NK-92 treated with Interleukin-12 subunit alpha and Interleukin-12 subunit beta, amount 100 ng/mL, for 24 hours (cell line): ENCODE data around the gene VPS26B.
"Not testable (repeated sequence)": the region's sequence is repeated elsewhere in the genome, so short reads cannot be mapped to it uniquely, and the experiment has no call there.

Experiments used
- DNase-seq: peaks from one replicate; lab custom pipeline; 2025; lab: John Stamatoyannopoulos, UW

The VPS26B gene

DNA sequence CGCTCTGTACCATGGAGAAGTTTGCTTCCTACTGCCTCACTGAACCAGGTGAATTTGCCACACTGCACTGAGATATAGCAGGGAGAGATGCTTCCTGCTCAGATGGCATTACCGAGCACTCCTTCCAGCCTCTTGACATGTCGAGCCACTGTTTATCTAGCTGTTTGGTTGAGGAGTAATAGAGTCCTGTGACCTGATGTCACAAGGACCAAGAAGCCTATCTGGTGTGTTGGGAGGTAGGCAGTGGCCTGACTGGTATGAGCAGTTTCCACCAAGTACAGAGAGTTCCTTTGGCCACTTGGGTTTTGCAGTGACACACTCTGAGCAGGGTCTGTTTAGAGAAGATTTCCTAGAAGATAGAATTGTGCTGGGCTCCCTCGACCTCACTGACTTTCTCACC is 34.1 kb downstream of the VPS26B start:
- DNase-seq = no peak

DNA sequence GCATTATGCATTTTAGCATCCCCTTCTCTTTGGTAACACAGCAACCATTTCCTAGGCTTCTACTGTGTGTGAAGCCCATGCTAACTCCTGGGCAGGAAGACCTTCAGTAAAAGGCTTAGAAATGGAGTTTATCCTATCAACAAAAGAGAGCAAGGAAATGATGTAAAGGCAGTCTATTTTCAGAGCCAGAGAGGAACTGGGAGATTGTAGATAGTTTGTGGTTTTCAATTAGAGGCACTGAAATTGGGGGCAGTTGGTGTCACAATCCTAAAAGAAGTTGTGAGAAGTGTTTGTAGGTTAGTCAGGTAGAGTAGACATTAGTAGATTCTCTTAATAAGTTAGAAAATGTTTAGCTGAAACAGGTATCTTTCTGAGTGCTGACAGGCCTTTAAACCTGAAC is 36.0 kb downstream of the VPS26B start:
- no peak for DNase-seq

DNA sequence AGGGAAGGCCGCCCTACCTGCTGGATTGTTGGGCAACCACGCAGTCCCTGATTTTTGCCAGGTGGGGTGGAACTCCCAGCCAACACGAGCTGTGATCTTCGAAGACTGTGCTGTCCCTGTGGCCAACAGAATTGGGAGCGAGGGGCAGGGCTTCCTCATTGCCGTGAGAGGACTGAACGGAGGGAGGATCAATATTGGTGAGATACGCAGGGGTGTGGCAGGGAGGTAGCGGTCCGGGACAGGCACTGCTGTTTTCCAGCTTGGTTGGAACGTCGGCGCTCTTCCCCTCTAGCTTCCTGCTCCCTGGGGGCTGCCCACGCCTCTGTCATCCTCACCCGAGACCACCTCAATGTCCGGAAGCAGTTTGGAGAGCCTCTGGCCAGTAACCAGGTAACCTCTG is 36.5 kb downstream of the VPS26B start:
- no peak for DNase-seq

DNA sequence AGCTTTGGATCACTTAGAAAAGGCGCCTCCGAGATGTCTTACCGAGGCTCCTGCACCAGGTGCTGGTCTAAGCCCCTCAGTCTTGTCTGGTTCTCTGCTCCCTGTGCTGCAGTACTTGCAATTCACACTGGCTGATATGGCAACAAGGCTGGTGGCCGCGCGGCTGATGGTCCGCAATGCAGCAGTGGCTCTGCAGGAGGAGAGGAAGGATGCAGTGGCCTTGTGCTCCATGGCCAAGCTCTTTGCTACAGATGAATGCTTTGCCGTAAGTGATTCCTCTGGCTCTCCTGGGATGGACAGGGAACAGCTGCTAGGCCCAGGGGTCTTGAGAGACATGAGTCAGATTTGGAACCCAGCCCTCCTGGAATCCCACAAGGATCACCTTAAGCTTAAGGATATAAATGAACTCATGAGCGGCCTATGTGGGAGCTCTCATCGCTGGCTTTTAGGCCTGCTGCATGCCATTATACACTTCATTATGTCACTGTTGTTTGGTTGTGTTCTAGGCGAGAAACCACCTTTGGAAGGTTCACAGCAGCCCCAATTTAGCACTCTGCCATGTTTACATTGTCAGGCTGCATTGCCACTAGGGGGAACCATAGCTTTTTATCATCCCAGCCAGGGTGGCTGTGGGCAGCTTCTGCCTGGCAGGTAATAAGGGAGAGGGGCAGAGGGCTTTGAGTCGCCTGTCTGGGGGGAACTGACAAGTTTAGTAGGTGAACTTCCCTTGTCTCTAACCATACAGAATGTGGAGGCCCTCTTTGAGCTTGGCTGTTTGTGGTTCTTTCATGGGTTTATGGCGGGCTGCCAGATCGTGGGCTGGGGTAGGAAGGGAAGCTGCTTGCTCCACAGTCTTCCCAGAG is 37.4 kb downstream of the VPS26B start:
- DNase-seq = no peak

DNA sequence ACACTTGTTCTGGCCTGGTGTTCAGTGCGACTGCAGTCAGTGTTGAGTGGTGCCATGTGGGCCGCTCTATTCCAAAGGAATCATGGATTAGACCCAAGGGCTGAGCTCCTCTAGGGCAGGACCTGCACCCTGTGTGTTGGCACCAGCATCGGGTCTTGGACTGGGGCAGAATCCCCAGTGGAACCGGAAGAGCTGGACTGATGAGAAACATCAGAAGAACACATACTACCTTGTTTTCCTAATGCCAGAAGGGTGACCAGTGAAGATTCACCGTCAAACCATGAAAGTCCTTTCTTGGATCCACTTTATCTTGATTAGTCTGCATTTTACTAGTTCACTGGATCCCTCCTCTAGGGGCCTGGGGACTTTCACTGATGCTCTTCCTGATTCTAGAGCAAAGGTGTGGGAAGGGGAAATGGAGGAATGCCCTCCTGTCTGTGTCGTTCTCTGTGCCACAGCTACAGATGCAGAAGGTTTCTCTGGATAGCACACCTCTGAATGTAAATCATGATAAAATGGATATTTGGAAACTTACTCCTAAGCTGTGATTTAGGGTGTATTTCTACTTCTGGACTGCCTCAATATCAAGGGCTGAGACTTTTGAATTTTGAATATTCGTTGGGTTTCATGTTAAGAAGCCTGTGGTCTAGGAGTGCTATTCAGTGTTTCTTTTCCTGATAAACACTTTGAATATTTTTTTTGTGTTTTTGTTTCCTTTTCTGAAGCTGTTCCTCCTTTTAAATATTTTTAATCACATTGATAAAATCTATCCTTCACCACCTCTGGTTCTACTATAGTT is 40.7 kb downstream of the VPS26B start:
- DNase-seq = no peak

DNA sequence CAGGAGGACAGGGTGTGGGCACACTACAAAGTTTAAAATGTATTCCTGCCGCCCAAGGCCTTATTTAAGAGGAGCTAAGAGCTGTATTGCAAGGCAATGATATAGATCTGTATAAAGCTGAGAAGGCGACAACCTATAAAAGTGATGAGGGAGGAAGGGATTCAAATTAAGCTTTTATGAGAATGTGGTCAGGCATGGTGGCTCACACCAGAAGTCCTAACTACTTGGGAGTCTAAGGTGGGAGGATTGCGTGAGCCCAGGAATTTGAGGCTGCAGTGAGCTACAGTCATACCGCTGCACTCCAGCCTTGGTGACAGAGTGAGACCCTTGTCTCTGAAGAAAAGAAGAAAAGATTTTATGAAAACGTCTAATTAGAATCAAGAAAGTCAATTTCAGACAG is 42.0 kb downstream of the VPS26B start:
- DNase-seq = no peak

DNA sequence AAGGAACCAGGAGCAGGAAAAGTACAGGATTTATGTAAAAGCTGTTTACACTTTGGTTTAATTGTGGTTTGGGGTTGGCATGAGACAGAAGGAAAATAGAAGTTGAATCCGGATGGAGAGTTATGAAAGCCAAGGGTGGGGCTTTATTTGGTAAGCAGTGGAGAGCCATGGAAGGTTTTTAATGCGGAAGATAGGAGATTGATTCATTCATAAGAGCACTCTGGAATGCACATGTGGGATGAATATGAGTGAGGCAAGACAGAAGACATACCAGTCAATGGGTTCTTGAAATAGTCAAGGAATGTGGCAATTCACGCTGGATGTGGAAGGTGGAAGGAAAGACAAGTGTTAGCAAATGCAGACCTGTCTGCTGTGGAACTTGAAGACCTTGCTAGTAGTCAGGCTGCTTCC is 42.4 kb downstream of the VPS26B start:
- no peak for DNase-seq

DNA sequence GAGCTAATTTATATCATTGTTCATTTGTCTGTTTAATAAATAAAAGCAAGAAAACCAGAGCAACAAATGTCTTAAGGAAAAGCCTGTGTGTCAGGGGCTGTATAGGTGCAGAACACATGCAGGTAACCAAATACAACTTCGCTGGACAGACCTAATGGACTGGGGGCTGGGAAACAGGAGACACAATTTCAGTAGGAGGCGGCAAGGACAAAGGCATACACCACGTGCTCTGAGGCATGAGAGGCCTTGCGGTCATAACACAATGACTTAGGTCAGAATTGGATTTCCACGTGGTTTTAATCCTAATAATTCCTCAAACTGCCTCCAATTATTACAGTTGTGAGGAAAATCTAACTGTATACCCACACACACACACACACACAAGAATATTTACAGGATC is 43.0 kb downstream of the VPS26B start:
- DNase-seq = no peak

DNA sequence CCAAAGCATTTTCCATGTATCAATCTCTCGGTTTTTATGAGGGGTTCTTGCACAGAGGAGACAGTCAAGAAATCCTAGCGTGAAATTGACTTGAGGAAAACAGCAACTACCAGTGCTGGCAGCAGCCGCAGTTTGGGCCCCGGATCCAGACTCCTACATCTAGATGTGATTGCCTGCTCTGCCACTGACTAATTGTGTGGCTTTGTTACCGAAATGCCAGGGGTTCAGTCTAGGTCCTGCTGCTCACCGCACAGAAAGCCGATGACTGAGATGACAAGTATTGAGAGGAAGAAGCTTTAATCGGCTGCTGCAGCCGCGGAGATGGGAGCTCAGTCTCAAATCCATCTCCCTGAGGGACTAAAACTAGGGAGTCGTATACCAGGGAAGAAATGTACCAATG is 43.5 kb downstream of the VPS26B start:
- DNase-seq = no peak

DNA sequence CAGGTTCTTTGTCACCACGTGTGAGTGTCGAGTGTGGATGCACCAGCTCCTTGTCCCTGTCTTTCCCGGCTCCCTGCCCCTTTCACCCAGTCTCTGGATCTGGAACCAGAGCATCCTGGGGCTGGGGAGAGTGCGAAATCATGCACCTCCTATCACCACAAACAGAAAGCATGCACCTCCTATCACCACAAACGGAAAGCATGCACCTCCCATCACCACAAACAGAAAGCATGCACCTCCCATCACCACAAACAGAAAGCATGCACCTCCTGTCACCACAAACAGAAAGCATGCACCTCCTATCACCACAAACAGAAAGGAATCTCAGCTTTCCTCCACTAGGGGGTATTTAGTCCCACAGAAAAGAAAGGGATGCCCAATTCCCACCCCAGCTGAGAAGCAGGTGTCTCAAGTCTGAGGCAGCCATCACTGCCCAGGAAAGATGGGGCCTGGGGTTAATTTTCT is 45.8 kb downstream of the VPS26B start:
- DNase-seq = peak; percentile 24

DNA sequence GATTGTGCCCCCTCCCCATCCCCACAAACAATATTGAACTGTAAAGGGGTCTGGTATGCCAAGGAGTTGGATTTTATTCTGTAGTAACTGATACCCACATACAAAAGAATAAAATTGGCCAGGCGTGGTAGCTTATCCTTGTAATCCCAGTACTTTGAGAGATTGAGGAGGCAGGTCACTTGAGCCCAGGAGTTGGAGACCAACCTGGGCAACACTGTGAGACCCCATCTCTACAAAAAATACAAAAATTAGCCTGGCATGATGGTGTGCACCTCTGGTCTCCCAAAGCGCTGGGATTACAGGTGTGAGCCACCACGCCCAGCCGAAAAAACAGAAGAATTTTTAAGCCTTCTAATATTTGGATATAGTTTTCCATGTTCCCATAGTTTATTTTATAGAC is 47.5 kb downstream of the VPS26B start:
- no peak for DNase-seq

DNA sequence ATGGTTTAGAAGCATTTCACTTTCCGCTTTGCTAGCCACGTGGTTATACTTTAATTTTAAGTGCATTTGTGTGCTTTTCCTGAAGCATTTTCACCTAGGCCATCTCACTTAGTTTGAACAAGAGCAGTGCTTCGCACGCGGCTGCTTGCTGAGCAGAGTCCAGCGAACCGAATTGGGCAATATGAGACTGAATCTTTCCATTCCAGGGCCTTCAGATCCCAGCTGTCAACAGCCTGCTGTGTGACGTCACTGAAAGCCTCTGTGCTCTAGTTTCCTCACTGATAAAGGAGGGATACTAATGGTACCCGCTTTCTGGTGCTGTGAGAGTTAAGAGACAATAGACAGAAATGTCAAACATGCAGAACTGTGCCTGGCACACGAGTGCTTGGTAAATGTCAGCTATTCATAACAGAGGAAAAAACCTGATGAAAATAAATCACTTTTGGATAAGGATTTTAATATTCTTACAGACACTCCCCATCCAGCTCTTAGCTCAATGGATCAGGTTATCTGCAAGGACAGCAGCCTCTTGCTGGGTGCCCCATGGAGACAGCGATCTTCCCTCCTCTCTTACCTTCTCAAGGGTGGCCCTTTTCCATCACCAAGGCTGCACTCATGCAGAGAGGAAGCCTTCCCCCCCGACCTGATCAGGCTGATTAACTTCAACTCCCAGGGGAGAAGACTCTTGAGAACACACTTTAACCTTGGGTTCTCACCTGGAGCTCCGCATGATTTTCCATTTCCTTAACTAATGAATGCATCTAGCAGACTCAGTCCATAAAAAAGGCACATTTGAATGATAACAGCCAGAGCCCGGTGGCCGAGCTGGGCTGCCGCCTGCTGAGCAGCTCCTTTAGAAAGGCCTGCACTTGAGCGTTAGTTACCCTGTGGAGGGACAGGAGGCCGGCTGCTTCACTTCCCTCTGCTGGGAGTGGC is 48.2 kb downstream of the VPS26B start:
- DNase-seq = no peak

DNA sequence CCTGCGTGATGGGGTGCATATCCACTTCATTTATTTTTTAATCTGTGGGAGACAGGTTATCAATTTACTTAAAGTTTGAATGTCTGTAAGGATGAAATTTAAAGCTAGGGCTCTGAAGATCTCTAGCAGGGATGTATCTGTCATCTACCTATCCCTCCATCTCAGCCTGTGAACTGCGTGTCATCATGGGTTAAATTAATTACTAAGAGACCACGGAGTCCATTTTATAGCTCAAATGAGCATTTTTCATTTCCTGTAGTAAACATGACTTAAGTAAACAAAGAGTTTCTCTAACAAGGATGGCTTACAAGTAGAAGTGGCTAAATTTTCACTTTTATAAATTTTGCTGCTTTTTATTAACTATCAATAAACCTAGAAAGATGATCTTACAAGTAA is 48.8 kb downstream of the VPS26B start:
- DNase-seq = no peak

DNA sequence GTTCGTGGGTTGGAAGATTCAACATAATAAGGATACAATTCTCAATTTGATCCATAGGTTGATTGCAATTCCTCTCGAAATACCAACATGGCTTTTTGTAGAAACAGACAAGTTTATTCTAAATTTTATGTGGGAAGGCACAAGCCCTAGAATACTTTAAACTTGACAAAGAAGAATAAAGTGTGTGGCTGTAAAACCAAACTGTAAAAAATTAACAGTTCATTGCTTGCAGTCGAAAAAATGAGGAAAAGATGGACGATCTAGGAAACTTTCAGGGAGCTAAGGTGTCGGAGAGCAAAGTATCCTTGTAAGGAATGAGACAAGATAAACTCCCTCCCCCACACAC is 50.7 kb downstream of the VPS26B start:
- no peak for DNase-seq

DNA sequence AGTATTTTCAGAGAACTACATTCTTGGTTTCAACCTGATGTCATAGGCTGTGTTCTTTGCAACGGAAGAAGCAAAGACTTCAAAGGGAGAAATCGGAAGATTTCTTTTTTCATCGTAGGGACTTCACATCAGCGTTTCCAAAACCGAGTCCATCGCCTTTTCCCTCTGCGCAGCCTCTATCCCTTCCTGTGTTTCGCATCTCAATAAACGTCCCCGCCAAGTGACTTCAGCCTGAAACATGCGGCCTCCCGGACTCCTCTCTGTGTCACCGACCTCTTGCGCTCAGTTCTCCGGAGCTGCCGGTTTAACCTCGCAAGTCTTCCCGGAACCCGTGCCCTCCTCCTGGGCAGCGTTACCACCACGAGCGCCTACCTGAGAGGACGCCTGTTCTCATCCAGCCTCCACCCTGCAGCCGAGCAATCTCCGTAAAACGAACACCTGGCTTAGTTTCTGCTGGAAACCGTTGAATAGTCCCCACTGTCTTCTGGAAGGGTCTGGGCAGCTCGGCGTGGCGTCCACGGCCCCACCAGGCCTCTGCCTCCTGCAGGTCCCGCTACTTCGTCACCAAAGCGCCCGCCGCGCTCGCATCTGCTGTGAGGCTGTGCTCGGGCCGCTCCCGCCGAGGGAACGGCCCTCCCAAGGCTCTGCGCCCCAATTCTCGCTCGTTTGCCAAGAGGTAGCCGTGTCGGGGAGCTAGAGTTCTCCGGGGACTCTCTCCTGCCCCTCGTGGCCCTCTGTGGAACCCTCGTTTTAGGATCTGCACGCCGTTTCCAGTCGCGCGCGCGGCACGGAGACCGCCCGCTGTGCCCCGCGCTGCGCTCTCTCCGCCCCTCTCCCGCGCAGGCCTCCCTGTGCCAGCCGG is 51.3 kb downstream of the VPS26B start, which contains the start of gene GLB1L3:
GLB1L3 (plus strand) TSS at position 846 of the 862 bp plus-strand sequence. CDS start 362 bp downstream, outside the sequence.
- DNase-seq = no peak

DNA sequence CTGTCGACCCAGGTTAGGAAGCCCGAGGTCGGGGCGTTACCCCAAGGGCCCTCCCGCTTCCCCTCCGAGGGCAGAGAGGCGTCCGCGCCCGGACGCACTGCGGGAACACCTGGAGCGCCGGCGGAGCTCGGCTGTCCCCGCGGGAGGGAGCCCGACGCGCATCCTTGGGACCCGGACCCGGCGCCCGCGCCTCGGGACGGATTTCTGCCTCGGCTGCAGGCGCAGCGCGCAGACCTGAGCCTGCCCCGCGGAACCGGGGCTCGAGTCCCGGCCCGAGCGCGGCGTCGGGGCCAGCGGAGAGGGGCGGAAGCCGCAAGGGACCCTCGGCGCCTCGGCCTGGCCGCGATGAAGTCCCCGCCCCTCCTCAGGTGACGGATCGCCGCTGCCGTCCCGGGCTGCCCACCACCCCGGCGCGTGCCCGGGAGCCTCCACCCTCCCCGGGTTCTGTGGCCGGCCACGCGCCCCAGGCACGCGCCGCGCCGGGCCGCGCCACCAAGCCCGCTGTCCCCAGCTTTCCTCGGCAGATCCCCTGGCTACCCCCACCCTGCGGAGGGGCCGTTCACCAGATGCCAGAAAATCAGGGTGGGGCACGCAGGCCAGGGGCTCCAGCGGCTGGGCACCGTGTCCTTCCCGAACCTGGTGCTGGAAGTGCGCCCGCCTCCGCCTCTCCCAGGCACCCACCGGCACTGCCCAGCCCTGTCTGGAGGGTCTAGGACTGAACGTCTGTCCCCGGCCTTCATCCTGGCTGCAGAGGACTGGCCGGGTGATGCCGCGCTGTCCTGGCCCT is 52.1 kb downstream of the VPS26B start:
- no peak for DNase-seq

DNA sequence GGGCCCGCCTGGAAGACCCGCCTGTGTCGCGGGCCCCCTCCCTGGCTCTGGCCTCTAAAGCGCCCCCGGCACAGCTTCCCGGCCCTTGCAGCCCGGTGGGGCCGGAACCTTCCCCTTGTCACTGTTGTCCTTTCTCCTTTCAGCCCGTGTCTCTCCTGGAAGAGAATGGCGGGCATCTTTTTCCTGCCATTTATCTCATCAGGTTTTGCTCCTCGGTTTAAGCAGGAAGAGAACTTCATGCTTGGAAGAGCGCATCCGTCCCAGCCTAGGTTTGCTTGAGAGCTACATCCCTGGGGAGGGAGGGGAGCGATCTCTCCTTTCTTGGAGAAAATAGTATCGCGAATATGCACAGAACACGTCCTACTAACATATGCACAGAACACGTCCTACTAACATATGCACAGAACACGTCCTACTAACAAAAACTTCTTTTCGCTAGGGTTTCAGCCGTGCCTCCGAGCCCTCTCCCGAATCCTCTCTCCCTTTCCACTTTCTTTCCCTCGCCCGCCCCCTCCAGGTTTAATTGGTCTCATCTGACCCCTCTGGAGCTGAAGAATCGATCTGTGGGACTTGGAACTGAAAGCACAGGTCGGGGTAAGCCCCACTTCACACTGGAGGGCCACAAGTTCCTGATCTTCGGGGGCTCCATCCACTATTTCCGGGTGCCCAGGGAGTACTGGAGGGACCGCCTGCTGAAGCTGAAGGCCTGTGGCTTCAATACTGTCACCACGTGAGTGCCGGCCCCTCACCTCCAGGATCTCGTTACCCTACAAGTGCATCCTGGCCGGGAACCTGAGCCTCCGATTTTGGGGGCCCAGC is 52.9 kb downstream of the VPS26B start:
- no peak for DNase-seq

DNA sequence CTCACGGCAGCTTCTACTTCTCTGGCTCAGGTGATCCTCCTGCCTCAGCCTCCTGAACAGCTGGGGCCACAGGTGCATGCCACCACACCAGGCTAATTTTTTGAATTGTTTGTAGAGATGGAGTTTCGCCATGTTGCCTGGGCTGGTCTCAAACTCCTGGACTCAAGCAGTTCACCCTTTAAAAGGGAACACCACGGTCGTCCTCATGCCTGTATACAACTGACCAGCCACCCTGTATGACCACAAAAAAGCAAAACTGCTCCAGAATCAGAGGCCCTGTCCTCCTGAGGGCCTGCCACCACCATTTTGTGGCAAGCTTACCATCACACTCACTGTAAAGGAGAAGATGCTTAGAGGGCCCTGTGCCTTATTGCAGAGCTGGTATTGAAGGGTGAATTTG is 53.9 kb downstream of the VPS26B start:
- no peak for DNase-seq

DNA sequence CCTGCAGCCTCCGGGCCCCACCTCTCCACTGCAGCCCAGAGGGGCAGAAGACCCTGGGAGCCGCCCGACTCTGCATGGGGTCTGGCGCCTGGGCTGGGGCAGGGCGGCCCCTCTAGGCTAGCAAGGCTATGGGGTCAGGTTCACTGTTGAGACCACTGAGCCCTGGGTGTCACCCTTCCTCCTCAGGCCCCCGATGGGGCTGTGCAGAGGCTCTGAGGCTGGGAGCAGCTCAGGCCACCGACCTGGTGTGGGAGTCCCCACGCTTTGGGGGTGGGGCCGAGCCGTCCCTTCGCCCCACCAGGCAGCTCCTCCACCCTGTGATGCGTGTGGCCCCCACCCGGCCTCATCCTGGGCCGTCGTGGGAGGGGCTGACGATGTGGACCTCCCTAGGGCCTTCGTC is 57.2 kb downstream of the VPS26B start:
- DNase-seq = not testable (repeated sequence)
